GM19043 (cell line): Measurements from ENCODE around the gene DHRS4.
A peak's percentile ranks its signal among the peaks of the same experiment; 100 is the strongest.
"Not testable (repeated sequence)": the region's sequence is repeated elsewhere in the genome, so short reads cannot be mapped to it uniquely, and the experiment has no call there.

Source experiments
- ATAC-seq: cut with Tn5 transposase; IDR thresholded peaks from one replicate; pipeline ENCODE4 v1.9.1; 2021; ENCODE audit warnings: low read depth; ENCODE audit not compliant: unreplicated experiment

Gene DHRS4

DNA sequence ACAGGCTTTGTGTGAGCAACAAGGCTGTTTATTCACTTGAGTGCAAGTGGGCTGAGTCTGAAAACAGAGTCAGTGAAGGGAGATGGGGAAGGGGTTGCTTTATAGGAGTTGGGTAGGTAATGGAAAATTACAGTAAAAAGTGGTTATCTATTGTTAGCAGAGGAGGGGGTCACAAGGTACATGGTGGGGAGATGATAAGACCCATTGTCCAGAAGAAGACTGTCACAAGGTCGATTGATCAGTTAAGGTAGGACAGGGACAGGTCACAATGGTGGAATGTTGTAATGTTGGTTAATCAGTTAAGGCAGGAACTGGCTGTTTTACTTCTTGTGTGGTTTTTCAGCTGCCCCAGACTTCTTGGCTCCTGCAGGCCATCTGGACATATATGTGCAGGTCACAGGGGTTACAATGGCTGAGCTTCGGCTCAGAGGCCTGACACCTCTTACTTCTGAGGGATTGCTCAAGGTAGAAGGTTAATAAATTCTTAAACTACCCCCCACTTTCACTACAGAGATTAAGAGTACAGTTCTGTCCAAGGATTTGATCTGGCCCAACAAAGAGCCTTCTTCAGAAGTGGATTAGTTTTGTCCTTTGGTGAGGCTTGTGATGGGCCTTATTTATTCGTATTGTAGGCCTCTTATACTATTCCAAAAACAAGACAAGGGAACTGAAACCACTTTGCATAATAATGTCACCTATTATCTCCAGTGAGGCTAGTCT is 13.8 kb upstream of the DHRS4 start:
- peak; percentile 64 for ATAC-seq

GRCh38 chr14:23941230-23941629 is 12.3 kb upstream of the DHRS4 start:
- ATAC-seq: no peak

GRCh38 chr14:23941669-23942068 is 11.9 kb upstream of the DHRS4 start:
- no peak for ATAC-seq

- no peak for ATAC-seq
These were observed 11.0 kb upstream of the DHRS4 start for GRCh38 chr14:23942587-23942986.

DNA sequence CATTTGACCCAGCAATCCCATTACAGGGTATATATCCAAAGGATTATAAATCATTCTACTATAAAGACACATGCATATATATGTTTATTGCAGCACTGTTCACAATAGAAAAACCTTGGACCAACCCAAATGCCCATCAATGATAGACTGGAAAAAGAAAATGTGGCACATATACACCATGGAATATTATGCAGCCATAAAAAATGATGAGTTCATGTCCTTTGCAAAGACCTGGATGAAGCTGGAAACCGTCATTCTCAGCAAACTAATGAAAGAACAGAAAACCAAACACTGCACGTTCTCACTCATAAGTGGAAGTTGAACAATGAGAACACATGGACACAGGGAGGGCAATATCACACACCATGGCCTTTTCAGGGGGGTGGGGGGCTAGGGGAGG is 4.5 kb upstream of the DHRS4 start:
- ATAC-seq: not testable (repeated sequence)

GRCh38 chr14:23950411-23951135 is 3.0 kb upstream of the DHRS4 start:
- ATAC-seq: no peak

DNA sequence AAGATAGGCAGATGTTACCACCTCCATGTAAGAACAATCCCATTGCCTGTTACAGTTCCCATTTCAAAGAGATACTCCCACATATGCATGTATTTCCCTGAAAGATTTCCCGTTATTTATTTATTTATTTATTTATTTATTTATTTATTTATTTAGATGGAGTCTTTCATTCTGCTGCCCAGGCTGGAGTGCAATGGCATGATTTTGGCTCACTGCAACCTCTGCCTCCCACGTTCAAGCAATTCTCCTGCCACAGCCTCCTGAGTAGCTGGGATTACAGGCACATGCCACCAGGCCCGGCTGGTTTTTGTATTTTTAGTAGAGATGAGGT is 2.5 kb upstream of the DHRS4 start:
- ATAC-seq: not testable (repeated sequence)

DNA sequence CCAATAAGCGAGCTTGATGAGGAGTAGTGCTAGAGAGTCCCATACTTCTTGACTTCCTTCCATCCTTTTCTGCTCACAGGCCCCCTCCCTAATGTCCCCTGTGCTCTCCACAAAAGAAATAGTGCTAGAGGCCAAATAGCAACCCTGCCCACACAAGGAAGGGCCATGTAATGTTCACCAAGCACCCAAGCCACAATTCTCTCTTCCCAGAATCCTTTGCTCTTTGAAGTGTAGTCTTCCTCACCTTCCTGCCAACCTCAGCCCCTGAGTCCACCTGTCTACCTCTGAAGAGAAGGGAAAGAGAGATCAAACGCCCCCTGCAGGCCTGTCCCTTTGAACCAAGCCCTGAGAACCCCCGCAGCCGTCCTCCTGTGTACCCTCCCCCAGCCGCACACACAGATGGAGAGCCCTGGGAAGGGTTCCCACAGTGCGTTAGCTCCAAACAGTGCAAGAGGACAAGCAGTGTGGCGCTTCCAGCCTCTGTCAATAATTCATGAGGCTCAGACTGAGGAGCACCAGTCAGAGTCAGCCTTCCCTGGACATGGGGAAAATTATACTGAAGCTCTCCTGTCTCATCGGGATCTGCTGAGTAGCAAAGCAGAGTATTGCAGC is 1.9 kb upstream of the DHRS4 start:
- ATAC-seq: no peak

DNA sequence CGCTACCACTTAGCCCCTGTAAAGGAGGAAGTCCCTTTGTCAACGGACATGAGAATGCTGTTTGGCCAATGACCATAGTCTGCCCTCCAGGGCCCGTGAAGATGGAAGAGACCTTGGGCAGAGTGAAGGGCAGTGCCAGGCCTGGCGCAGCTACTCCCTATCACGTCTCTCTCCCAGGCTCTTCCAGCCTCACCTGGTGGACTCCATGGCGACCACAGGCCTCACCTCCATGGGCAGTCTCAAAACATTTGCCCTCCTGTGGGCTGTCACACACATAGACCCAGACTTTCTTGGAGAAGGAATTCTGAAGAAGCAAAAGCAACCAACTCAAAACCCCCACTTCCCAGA is 480 bp upstream of the DHRS4 start:
- not testable (repeated sequence) for ATAC-seq

- peak; percentile 12 for ATAC-seq
These were observed 677 bp downstream of the DHRS4 start for GRCh38 chr14:23954279-23954614.

DNA sequence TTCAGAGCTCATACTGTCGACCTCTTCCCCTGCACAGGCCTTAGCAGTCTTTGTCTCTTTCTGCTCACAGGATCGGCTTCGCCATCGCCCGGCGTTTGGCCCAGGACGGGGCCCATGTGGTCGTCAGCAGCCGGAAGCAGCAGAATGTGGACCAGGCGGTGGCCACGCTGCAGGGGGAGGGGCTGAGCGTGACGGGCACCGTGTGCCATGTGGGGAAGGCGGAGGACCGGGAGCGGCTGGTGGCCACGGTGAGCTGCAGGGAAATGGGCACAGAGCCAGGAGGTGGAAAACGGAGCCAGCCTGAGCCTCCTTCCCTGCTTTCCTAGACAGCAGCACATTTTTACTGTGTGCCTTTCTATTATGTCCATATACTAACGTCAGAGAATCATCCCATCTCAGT is 1.4 kb downstream of the DHRS4 start:
- ATAC-seq: not testable (repeated sequence)

- not testable (repeated sequence) for ATAC-seq
These were observed 2.2 kb downstream of the DHRS4 start for GRCh38 chr14:23955811-23956210.

DNA sequence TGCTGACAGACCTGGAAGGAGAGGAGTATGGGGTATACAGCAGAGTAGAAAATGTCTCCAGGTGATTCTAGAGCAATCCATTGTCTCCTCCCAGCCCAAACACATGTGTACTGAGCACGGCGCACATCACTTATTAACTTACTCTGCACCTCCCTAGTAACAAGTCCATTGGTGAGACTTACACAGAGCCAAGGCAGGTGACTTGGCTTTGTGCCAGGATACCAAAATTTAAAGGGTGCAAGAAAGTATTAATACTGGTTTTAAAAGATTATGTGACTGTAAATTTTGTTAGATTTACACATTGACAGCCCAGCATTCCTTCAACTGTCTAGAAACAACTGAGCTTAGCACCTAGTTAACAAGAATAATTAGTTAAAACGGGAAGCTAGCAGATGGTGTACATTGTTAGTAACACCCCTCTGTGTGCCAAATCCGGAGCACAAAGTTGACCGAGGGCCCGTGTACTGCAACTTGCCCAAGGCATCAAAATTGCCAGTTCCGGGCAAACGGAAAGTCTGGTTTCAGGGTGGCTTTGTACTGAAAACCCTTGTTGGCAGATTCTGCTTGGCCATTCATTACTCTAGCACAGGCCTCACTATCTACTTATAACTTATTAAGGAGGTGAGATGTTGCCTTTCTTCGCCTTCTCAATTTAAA is 4.5 kb downstream of the DHRS4 start:
- ATAC-seq: not testable (repeated sequence)

DNA sequence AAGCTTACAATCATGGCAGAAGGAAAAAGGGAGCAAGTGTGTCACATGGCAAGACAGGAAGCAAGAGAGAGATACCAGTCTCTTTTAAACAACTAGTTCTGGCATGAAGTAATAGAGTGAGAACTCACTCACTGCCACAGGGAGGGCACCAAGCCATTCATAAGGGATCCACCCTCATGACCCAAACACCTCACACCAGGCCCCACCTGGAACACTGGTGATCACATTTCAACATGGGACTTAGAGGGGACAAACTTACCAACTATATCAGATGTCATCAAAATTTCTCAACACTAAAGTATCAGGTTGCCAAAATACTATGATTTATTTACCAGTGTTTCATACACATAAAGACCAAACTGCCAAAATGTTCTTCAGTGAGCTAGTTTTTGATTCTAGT is 7.3 kb downstream of the DHRS4 start:
- not testable (repeated sequence) for ATAC-seq

DNA sequence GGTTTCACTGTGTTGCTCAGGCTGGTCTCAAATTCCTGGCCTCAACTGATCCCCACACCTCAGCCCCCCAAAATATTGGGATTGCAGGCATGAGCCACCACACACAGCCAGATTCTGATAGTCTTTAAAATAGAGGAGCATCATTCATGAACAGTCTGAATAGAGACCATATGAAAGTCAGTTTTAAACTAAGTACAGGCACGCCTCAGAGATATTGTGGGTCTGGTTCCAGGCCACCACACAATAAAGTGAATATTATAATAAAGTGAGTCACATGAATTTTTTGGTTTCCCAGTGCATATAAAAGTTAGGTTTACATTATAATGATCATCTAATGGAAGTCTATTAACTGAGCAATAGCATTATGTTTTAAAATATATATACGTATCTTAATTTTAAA is 8.1 kb downstream of the DHRS4 start:
- not testable (repeated sequence) for ATAC-seq

DNA sequence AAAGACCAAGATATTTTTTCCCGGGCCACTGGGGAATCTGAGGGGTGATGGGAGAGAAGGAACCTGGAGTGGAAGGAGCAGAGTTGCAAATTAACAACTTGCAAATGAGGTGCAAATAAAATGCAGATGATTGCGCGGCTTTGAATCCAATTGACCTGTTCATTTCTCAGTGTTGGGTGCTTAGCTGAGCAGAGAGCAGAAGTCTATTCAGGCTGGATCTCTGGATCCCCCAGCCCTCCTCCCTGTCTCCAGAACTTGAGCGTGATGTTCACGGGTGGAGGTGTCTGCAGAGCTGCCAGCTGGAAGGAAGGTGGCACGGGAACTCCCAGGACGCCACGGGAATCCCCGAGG is 15.5 kb downstream of the DHRS4 start:
- ATAC-seq: not testable (repeated sequence)

DNA sequence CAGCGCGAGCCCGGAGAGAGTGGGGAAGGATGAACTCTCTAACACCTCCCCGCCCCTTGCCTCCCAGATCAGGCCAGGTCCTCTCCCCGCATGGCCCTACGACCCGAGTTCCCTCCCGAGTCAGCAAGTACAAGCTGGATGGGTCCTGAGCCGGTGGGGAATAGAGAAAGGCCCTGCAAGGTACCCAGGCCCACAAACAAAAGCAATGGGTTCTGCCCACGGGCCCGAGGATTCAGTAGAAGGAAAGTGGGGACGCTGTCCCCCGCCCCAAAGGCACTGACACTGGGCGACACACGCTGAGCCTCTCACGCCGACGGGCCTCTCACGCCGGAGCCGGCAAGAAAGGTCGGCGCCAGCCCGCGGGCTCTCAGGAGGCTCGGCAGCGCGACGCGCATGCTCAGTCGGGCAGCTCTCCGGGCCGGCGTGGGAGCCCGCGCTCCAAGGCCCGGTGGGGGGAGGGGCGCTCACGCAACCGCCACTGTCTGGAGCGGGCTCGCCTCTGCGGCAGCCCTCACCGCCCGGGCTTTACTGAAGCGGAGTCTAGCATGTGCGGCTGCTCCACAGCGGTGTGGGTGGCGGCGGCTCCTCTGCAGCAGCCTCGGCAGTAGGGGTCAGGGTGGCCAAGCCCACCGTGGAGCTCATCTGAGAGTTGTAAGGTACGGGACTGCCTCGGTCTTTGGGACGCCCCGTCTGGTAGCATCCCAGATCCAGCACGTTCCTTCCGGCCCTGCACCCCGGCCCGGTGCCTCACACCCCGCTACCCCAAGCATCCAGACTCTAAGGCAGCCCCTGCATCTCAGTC is 16.1 kb downstream of the DHRS4 start:
- not testable (repeated sequence) for ATAC-seq

- not testable (repeated sequence) for ATAC-seq
These were observed 16.7 kb downstream of the DHRS4 start for GRCh38 chr14:23970283-23970659.

GRCh38 chr14:23973178-23973577 is 19.6 kb downstream of the DHRS4 start:
- ATAC-seq: not testable (repeated sequence)

GRCh38 chr14:23974041-23974440 is 20.5 kb downstream of the DHRS4 start:
- ATAC-seq: not testable (repeated sequence)

- not testable (repeated sequence) for ATAC-seq
These were observed 23.6 kb downstream of the DHRS4 start for GRCh38 chr14:23977208-23977607.
